IPS-20b (cell line): Measurements from ENCODE around the gene TBC1D16.

Experiments
- H3K27ac ChIP-seq: one replicate; pipeline ENCODE4 v1.5.1; 2013; ENCODE audit warnings: low read length
- H3K27me3 ChIP-seq: 2 replicates; pipeline ENCODE4 v1.6.1; 2013; ENCODE audit warnings: mild to moderate bottlenecking, low read length, inconsistent platforms; ENCODE audit not compliant: insufficient read depth
- H3K36me3 ChIP-seq: 2 replicates; pipeline ENCODE4 v1.6.1; 2013; ENCODE audit warnings: low read depth, mild to moderate bottlenecking, inconsistent platforms, low read length, moderate library complexity; ENCODE audit not compliant: insufficient read depth
- H3K4me1 ChIP-seq: 2 replicates; pipeline ENCODE4 v1.6.1; 2013; ENCODE audit warnings: mild to moderate bottlenecking, control low read depth, inconsistent platforms, low read length, moderate library complexity; ENCODE audit not compliant: insufficient read depth
- H3K4me3 ChIP-seq: 2 replicates; pipeline ENCODE4 v1.5.1; 2013; ENCODE audit warnings: mild to moderate bottlenecking, low read length, inconsistent platforms
- H3K9ac ChIP-seq: 2 replicates; pipeline ENCODE4 v1.6.1; 2013; ENCODE audit warnings: low read depth, mild to moderate bottlenecking, inconsistent platforms, low read length, moderate library complexity
- H3K9me3 ChIP-seq: 2 replicates; pipeline ENCODE4 v1.6.1; 2013; ENCODE audit warnings: mild to moderate bottlenecking, low read depth, low read length, inconsistent platforms; ENCODE audit not compliant: insufficient read depth

TBC1D16 gene

GRCh38 chr17:79928502-79929256 is 107.0 kb downstream of the TBC1D16 start:
- Histone ChIP-seq H3K27ac (no peak overlapping the region), H3K27me3 (peaks cover 38% of the 10 kb centered on the region), H3K4me1 (peaks cover 9% of the 10 kb centered on the region; the same call in 1 of the 2 replicates), H3K4me3 (no peak overlapping the region), H3K36me3 (no peaks in the 10 kb centered on the region), H3K9ac (no peak overlapping the region), H3K9me3 (no peaks in the 10 kb centered on the region)

- Histone ChIP-seq H3K9me3 (no peaks in the 10 kb centered on the region), H3K27me3 (peaks cover 38% of the 10 kb centered on the region), H3K4me1 (peaks cover 9% of the 10 kb centered on the region; the same call in 1 of the 2 replicates), H3K36me3 (no peaks in the 10 kb centered on the region), H3K27ac (no peak overlapping the region), H3K9ac (no peak overlapping the region), H3K4me3 (no peak overlapping the region)
Measured at GRCh38 chr17:79927688-79928501, 107.8 kb downstream of the TBC1D16 start.

- H3K4me1 ChIP-seq, result peaks cover 6% of the 10 kb centered on the region; the same call in 1 of the 2 replicates
- no peaks in the 10 kb centered on the region for H3K36me3 ChIP-seq
- H3K9ac ChIP-seq, result no peak overlapping the region; the same call in 1 of the 2 replicates
- H3K27ac ChIP-seq, result no peak overlapping the region
- no peak overlapping the region for H3K4me3 ChIP-seq
- peaks cover 32% of the 10 kb centered on the region for H3K27me3 ChIP-seq
- H3K9me3 ChIP-seq, result no peaks in the 10 kb centered on the region
Measured at GRCh38 chr17:79927136-79927661, 108.5 kb downstream of the TBC1D16 start.

GRCh38 chr17:79926605-79927135 is 109.0 kb downstream of the TBC1D16 start:
- Histone ChIP-seq H3K4me1 (peaks cover 5% of the 10 kb centered on the region; the same call in 1 of the 2 replicates), H3K36me3 (no peaks in the 10 kb centered on the region), H3K27me3 (peaks cover 30% of the 10 kb centered on the region), H3K4me3 (no peak overlapping the region), H3K9me3 (no peaks in the 10 kb centered on the region), H3K27ac (no peak overlapping the region), H3K9ac (no peak overlapping the region)

- Histone ChIP-seq H3K9me3 (no peaks in the 10 kb centered on the region), H3K27ac (no peak overlapping the region), H3K9ac (no peak overlapping the region), H3K4me3 (no peak overlapping the region), H3K27me3 (peaks cover 25% of the 10 kb centered on the region), H3K36me3 (no peaks in the 10 kb centered on the region), H3K4me1 (peaks cover under 1% of the 10 kb centered on the region; the same call in 1 of the 2 replicates)
Measured at GRCh38 chr17:79926142-79926604, 109.5 kb downstream of the TBC1D16 start.

- Histone ChIP-seq H3K36me3 (no peaks in the 10 kb centered on the region), H3K27me3 (peaks cover 18% of the 10 kb centered on the region), H3K9me3 (no peaks in the 10 kb centered on the region), H3K4me3 (no peak overlapping the region), H3K9ac (no peak overlapping the region), H3K27ac (no peak overlapping the region), H3K4me1 (no peaks in the 10 kb centered on the region; the same call in 1 of the 2 replicates)
Measured at GRCh38 chr17:79925242-79925957, 110.3 kb downstream of the TBC1D16 start.

DNA sequence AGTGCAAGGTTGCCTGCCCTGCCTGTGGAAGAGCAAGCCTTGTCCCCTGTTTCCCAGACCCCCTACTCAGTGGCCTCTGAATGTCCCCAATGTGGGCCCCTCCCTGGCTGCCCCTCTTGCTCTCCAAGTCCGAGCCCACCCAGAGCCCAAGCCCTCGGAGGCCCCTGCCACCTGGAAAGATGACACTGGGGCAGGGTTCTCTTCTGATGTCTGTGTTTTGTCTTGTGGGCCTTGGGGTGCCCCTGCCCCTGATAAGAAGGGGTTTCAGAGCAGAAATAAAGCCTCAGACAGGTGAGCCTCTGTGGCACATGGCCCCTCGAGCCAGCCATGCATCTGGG is 111.1 kb downstream of the TBC1D16 start:
- Histone ChIP-seq H3K27ac (no peak overlapping the region), H3K4me3 (no peak overlapping the region), H3K36me3 (no peaks in the 10 kb centered on the region), H3K4me1 (no peaks in the 10 kb centered on the region; the same call in 1 of the 2 replicates), H3K9me3 (no peaks in the 10 kb centered on the region), H3K27me3 (peaks cover 18% of the 10 kb centered on the region), H3K9ac (no peak overlapping the region)

DNA sequence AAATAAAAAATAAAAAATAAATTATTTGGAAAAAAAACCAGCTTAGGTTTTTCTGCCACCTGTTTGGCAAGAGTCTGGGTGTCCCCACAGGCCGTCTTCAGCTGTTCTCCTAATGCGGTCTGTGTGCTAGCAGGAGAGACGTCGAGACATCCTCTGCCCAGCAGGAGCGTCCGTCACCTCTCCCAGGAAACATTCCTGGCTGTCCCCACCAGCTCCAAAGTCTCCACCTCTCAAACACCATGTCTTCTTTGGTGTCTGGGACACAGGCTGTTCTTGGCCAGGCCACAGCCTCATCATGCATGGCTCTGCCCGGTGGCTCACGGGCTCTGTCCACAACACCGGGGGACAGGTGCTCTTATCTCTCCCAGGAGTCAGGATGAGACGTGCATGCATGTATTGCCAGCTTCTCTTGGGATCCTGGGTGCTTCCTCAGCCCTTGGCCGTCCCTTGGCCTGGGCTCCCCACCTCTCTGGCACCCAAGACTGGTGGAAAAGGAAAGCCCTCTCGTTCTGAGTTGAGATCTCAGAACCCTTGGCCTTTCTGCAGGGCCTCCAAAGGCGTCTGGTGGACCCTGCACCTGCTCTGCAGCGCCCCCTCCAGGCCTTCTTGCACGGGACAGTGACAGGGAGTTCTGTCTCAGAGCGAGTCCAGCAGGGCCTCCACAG is 111.6 kb downstream of the TBC1D16 start:
- H3K4me3 ChIP-seq, result no peak overlapping the region
- no peaks in the 10 kb centered on the region for H3K9me3 ChIP-seq
- H3K4me1 ChIP-seq, result no peaks in the 10 kb centered on the region; the same call in 1 of the 2 replicates
- peaks cover 15% of the 10 kb centered on the region for H3K27me3 ChIP-seq
- H3K36me3 ChIP-seq, result no peaks in the 10 kb centered on the region
- no peak overlapping the region for H3K27ac ChIP-seq
- H3K9ac ChIP-seq, result no peak overlapping the region

DNA sequence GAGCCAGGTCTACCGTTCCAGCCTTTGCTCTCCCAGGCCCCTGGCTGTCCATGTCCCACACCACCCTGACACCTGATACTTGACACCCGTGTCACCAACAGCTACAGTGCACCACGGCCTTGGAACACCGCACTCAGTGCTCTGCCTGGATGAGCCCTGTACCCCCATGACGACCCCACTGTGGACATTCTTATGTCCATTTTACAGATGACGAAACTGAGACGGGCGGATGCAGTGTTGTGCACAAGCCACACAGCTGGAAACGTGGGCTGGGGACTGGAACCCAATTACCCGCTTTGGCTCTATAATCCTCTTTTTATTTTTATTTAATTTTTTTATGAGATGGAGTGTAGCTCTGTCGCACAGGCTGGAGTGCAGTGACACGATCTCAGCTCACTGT is 112.9 kb downstream of the TBC1D16 start:
- Histone ChIP-seq H3K4me3 (no peak overlapping the region), H3K27ac (no peak overlapping the region), H3K9ac (no peak overlapping the region), H3K36me3 (no peaks in the 10 kb centered on the region), H3K9me3 (no peaks in the 10 kb centered on the region), H3K4me1 (no peaks in the 10 kb centered on the region; the same call in 1 of the 2 replicates), H3K27me3 (peaks cover 2% of the 10 kb centered on the region; the same call in 1 of the 2 replicates)

DNA sequence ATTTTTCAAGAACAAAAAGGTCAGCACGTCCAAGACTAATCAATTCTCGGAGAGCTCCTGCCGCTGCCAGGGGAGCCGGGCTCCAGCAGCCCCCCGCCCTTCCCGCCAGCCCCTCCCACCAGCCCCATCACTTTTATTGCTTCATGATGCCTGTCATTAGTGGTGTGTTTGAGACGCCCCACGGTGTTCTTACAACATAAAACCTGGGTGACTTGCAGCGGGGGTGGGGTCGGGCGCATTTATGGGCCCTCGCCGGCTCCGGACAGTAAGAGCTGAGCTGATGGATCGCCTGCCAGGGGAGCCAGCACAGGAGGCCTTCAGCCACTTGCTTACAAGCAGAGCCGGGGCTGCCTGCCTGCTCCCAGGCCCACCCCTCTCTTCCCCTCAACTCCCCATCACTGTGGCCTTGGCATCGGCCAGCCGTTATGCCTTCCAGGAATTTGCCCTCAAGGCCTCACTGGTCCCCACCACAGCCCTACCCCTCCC is 113.5 kb downstream of the TBC1D16 start:
- Histone ChIP-seq H3K4me3 (no peak overlapping the region), H3K27me3 (no peaks in the 10 kb centered on the region; the same call in 1 of the 2 replicates), H3K9ac (no peak overlapping the region), H3K36me3 (no peaks in the 10 kb centered on the region), H3K27ac (no peak overlapping the region), H3K4me1 (no peaks in the 10 kb centered on the region; the same call in 1 of the 2 replicates), H3K9me3 (no peaks in the 10 kb centered on the region)
